Gastroesophageal sphincter (tissue), 4 donors: ENCODE results near the gene EIF5. TPM values are rescaled to one million over a fixed set of nuclear protein-coding genes. Genes with fewer than 3 reads are reported as not detected.

Experiments used
- ATAC-seq: fragments of 150-250 bp; one replicate; pipeline ENCODE4 v1.9.1; 2016; ENCODE audit warnings: mild to moderate bottlenecking, moderate library complexity
- H3K27ac ChIP-seq, 4 donors: fragments of 200-600 bp; sonication (generic) in 3 of 4; 1 replicate in 3 of 4; 2 replicates in 1 of 4; pipeline ENCODE4 v1.5.1; 2016 to 2019
- H3K27me3 ChIP-seq: fragments of 200-600 bp; sonication (generic); one replicate; pipeline ENCODE4 v1.5.1; 2019
- H3K36me3 ChIP-seq, 2 donors: fragments of 200-600 bp; sonication (generic); one replicate each; pipeline ENCODE4 v1.5.1; 2019; ENCODE audit warnings: control low read depth in 1 of 2
- H3K4me1 ChIP-seq, 3 donors: fragments of 200-600 bp; sonication (generic); 1 replicate in 2 of 3; 2 replicates in 1 of 3; pipeline ENCODE4 v1.5.1; 2016 to 2019; ENCODE audit warnings: control low read depth in 2 of 3
- H3K4me3 ChIP-seq, 2 donors: fragments of 200-600 bp; sonication (generic); one replicate each; pipeline ENCODE4 v1.5.1; 2019; ENCODE audit warnings: mild to moderate bottlenecking in 1 of 2, moderate library complexity in 1 of 2
- H3K9me3 ChIP-seq, 3 donors: fragments of 200-600 bp; sonication (generic); one replicate each; pipeline ENCODE4 v1.5.1; 2017 to 2019; ENCODE audit warnings: control low read depth in 2 of 3
- EP300 ChIP-seq: sonication (generic); formaldehyde crosslinking; IDR thresholded peaks from one replicate; pipeline ENCODE4 v1.6.1; 2017; ENCODE audit warnings: antibody characterized with exemption, mild to moderate bottlenecking
- POLR2A ChIP-seq, 2 donors: fragments of 450-650 bp; IDR thresholded peaks; one replicate each; pipeline ENCODE4 v1.6.1; 2017; ENCODE audit warnings: antibody characterized with exemption in 2 of 2, mild to moderate bottlenecking in 2 of 2, moderate library complexity in 1 of 2
- POLR2AphosphoS5 ChIP-seq: sonication (generic); formaldehyde crosslinking; IDR thresholded peaks from one replicate; pipeline ENCODE4 v1.6.1; 2017; ENCODE audit warnings: antibody characterized with exemption
- WGBS, 2 donors: methylation state at CpG; one replicate each; pipeline ENCODE4 v1.1.5; 2018; ENCODE audit warnings: low coverage in 1 of 2; 5-methylcytosine and 5-hydroxymethylcytosine counted together
- total RNA-seq, 4 donors: library from RNA; depleted of rRNA; stranded (reverse); fragments of >200 nt; gene quantifications; one replicate each; pipeline ENCODE4 v1.1.0, GENCODE V29; 2016
- TF ChIP-seq, protein P1 (sequence below), 4 experiments: fragments of 200-600 bp in 2 of 4; fragments of 450-650 bp in 2 of 4; sonication (generic) in 1 of 4; IDR thresholded peaks; one replicate each; pipeline ENCODE4 v1.5.1; 2017 to 2019; ENCODE audit warnings: antibody characterized with exemption in 4 of 4, mild to moderate bottlenecking in 2 of 4, moderate library complexity in 2 of 4

Gene EIF5
- total RNA-seq, 4 donors from 2014 or later, result 166 to 252 (median 203) TPM

GRCh38 chr14:103308717-103309616 lies 25.1 kb upstream of the EIF5 start:
- WGBS, 2 donors, result 83 to 91% methylated on average over 6 of the region's 10 CpGs
- no peak for ATAC-seq
- H3K4me1 ChIP-seq, result no peaks in the 10 kb centered on the region
- peaks cover 12% of the 10 kb centered on the region for H3K27me3 ChIP-seq
- H3K36me3 ChIP-seq, result no peaks in the 10 kb centered on the region
- H3K4me3 ChIP-seq, result no peak overlapping the region
- TF ChIP-seq, protein P1, sequence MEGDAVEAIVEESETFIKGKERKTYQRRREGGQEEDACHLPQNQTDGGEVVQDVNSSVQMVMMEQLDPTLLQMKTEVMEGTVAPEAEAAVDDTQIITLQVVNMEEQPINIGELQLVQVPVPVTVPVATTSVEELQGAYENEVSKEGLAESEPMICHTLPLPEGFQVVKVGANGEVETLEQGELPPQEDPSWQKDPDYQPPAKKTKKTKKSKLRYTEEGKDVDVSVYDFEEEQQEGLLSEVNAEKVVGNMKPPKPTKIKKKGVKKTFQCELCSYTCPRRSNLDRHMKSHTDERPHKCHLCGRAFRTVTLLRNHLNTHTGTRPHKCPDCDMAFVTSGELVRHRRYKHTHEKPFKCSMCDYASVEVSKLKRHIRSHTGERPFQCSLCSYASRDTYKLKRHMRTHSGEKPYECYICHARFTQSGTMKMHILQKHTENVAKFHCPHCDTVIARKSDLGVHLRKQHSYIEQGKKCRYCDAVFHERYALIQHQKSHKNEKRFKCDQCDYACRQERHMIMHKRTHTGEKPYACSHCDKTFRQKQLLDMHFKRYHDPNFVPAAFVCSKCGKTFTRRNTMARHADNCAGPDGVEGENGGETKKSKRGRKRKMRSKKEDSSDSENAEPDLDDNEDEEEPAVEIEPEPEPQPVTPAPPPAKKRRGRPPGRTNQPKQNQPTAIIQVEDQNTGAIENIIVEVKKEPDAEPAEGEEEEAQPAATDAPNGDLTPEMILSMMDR (IDR thresholded peaks at IDR 0.05), result no peak
- no peak for TF ChIP-seq POLR2AphosphoS5
- TF ChIP-seq POLR2A (IDR thresholded peaks at IDR 0.05), result no peak
- TF ChIP-seq EP300, result no peak
- no peak overlapping the region for H3K27ac ChIP-seq
- peaks cover 0 to 9% (median 0%) of the 10 kb centered on the region in 3 donors for H3K9me3 ChIP-seq

GRCh38 chr14:103310576-103311095 lies 23.4 kb upstream of the EIF5 start:
- Histone ChIP-seq H3K4me3 (no peak overlapping the region), H3K27me3 (peaks cover 12% of the 10 kb centered on the region), H3K4me1 (no peaks in the 10 kb centered on the region), H3K9me3 (peaks cover 0 to 9% (median 0%) of the 10 kb centered on the region in 3 donors), H3K27ac (no peak overlapping the region), H3K36me3 (no peaks in the 10 kb centered on the region)
- 80 to 90% methylated on average over 4 of the region's 12 CpGs for whole genome bisulfite sequencing, 2 donors
- TF ChIP-seq, protein P1 (IDR thresholded peaks at IDR 0.05), result no peak
- TF ChIP-seq EP300 (no peak), POLR2AphosphoS5 (no peak)
- no peak for ATAC-seq

- TF ChIP-seq, protein P1 (IDR thresholded peaks at IDR 0.05), result no peak
- TF ChIP-seq EP300 (no peak), POLR2A (IDR thresholded peaks at IDR 0.05) (no peak), POLR2AphosphoS5 (no peak)
- WGBS, 2 donors, result 76 to 94% methylated on average over 5 to 13 of the region's 31 CpGs
- no peak for ATAC-seq
Observed at GRCh38 chr14:103311171-103311997, 22.7 kb upstream of the EIF5 start.

DNA sequence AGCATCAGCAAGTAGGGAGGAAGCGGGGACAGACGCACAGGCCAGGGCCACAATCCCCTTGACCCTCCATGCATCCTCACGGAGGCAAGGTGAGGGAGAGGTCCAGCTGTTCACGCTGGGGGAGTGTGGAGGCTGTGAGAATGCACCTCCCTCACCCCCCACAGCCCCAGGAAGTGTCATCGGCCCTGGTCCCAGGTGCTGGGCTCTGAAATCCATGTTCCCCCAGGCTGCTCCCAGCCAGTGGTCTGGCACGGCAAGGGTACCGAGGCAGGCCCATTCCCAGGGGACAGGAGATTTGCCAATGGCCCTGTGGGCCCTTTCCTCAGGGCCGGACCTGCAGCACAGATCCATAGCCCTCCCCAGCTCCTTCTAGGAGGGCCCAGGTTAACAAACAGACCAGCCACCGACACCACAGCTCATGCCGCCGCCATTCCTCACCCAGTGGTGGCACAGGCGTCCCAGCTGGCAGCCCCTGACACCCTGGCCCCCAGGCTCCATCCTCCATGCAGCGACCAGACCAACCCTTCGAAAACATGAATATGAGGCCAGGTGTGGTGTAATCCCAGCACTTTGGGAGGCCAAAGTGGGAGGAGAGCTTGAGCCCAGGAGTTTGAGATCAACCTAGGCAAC lies 21.9 kb upstream of the EIF5 start:
- WGBS, 2 donors, result no CpG with 5 or more reads among the region's 14 CpGs

More at GRCh38 chr14:103311171-103311997, 22.7 kb upstream of the EIF5 start:
- Histone ChIP-seq H3K36me3 (no peaks in the 10 kb centered on the region), H3K9me3 (peaks cover 0 to 9% (median 0%) of the 10 kb centered on the region in 3 donors), H3K27ac (no peak overlapping the region), H3K4me3 (no peak overlapping the region), H3K27me3 (peaks cover 11% of the 10 kb centered on the region), H3K4me1 (no peaks in the 10 kb centered on the region)

More for the DNA sequence above, 21.9 kb upstream of the EIF5 start:
- no peak for ATAC-seq
- no peaks in the 10 kb centered on the region for H3K4me1 ChIP-seq
- no peak overlapping the region for H3K27ac ChIP-seq
- H3K27me3 ChIP-seq, result peaks cover 4% of the 10 kb centered on the region
- peaks cover 0 to 5% (median 0%) of the 10 kb centered on the region in 3 donors for H3K9me3 ChIP-seq
- no peaks in the 10 kb centered on the region for H3K36me3 ChIP-seq
- TF ChIP-seq POLR2AphosphoS5 (no peak), EP300 (no peak)
- TF ChIP-seq, protein P1 (IDR thresholded peaks at IDR 0.05), result no peak
- no peak overlapping the region for H3K4me3 ChIP-seq
